IPS-18a (cell line): ENCODE measurements around the gene FGF14.

Experiments used
- H3K27ac ChIP-seq: one replicate; pipeline ENCODE4 v1.5.1; 2013; ENCODE audit warnings: low read length
- H3K27me3 ChIP-seq: one replicate; pipeline ENCODE4 v1.6.1; 2013; ENCODE audit warnings: mild to moderate bottlenecking, low read length; ENCODE audit not compliant: control insufficient read depth, insufficient read depth
- H3K36me3 ChIP-seq: one replicate; pipeline ENCODE4 v1.6.1; 2013; ENCODE audit warnings: low read depth, low read length; ENCODE audit not compliant: control insufficient read depth
- H3K4me1 ChIP-seq: one replicate; pipeline ENCODE4 v1.6.1; 2013; ENCODE audit warnings: low read depth, low read length; ENCODE audit not compliant: control insufficient read depth
- H3K4me3 ChIP-seq: one replicate; pipeline ENCODE4 v1.5.1; 2013; ENCODE audit warnings: low read length
- H3K9ac ChIP-seq: one replicate; pipeline ENCODE4 v1.6.1; 2013; ENCODE audit warnings: mild to moderate bottlenecking, low read length, moderate library complexity
- H3K9me3 ChIP-seq: one replicate; pipeline ENCODE4 v1.6.1; 2013; ENCODE audit warnings: low read depth, low read length; ENCODE audit not compliant: control insufficient read depth

Gene FGF14

GRCh38 chr13:102302534-102302933 lies 99.3 kb downstream of the FGF14 start:
- no peaks in the 10 kb centered on the region for H3K36me3 ChIP-seq
- no peak overlapping the region for H3K4me3 ChIP-seq
- no peak overlapping the region for H3K9ac ChIP-seq
- H3K27ac ChIP-seq: no peak overlapping the region
- no peaks in the 10 kb centered on the region for H3K4me1 ChIP-seq
- H3K27me3 ChIP-seq: no peaks in the 10 kb centered on the region
- no peaks in the 10 kb centered on the region for H3K9me3 ChIP-seq

- H3K27me3 ChIP-seq: no peaks in the 10 kb centered on the region
- no peaks in the 10 kb centered on the region for H3K4me1 ChIP-seq
- no peak overlapping the region for H3K4me3 ChIP-seq
- H3K9me3 ChIP-seq: no peaks in the 10 kb centered on the region
- no peak overlapping the region for H3K9ac ChIP-seq
- H3K27ac ChIP-seq: no peak overlapping the region
- no peaks in the 10 kb centered on the region for H3K36me3 ChIP-seq
Observed at GRCh38 chr13:102300379-102300778, 101.5 kb downstream of the FGF14 start.

GRCh38 chr13:102299366-102299765 lies 102.5 kb downstream of the FGF14 start:
- Histone ChIP-seq H3K27me3 (no peaks in the 10 kb centered on the region), H3K9me3 (no peaks in the 10 kb centered on the region), H3K36me3 (no peaks in the 10 kb centered on the region), H3K27ac (no peak overlapping the region), H3K9ac (no peak overlapping the region), H3K4me3 (no peak overlapping the region), H3K4me1 (no peaks in the 10 kb centered on the region)

GRCh38 chr13:102298051-102298450 lies 103.8 kb downstream of the FGF14 start:
- H3K4me3 ChIP-seq: no peak overlapping the region
- H3K9ac ChIP-seq: no peak overlapping the region
- no peaks in the 10 kb centered on the region for H3K4me1 ChIP-seq
- H3K9me3 ChIP-seq: no peaks in the 10 kb centered on the region
- no peaks in the 10 kb centered on the region for H3K36me3 ChIP-seq
- no peaks in the 10 kb centered on the region for H3K27me3 ChIP-seq
- no peak overlapping the region for H3K27ac ChIP-seq

- Histone ChIP-seq H3K27ac (no peak overlapping the region), H3K36me3 (no peaks in the 10 kb centered on the region), H3K27me3 (no peaks in the 10 kb centered on the region), H3K9ac (no peak overlapping the region), H3K9me3 (no peaks in the 10 kb centered on the region), H3K4me3 (no peak overlapping the region), H3K4me1 (no peaks in the 10 kb centered on the region)
Observed at GRCh38 chr13:102295316-102296048, 106.4 kb downstream of the FGF14 start.

- no peaks in the 10 kb centered on the region for H3K9me3 ChIP-seq
- H3K27me3 ChIP-seq: no peaks in the 10 kb centered on the region
- no peak overlapping the region for H3K9ac ChIP-seq
- no peaks in the 10 kb centered on the region for H3K36me3 ChIP-seq
- no peak overlapping the region for H3K27ac ChIP-seq
- no peak overlapping the region for H3K4me3 ChIP-seq
- no peaks in the 10 kb centered on the region for H3K4me1 ChIP-seq
Observed at GRCh38 chr13:102294407-102295018, 107.3 kb downstream of the FGF14 start.

GRCh38 chr13:102293723-102294122 lies 108.1 kb downstream of the FGF14 start:
- H3K36me3 ChIP-seq: no peaks in the 10 kb centered on the region

GRCh38 chr13:102291587-102292218 lies 110.1 kb downstream of the FGF14 start:
- H3K27ac ChIP-seq: no peak overlapping the region
- H3K4me3 ChIP-seq: no peak overlapping the region
- no peaks in the 10 kb centered on the region for H3K36me3 ChIP-seq
- H3K9me3 ChIP-seq: no peaks in the 10 kb centered on the region
- no peaks in the 10 kb centered on the region for H3K4me1 ChIP-seq
- H3K27me3 ChIP-seq: no peaks in the 10 kb centered on the region
- H3K9ac ChIP-seq: no peak overlapping the region

More at GRCh38 chr13:102293723-102294122, 108.1 kb downstream of the FGF14 start:
- H3K27ac ChIP-seq: no peak overlapping the region
- no peaks in the 10 kb centered on the region for H3K27me3 ChIP-seq
- H3K9me3 ChIP-seq: no peaks in the 10 kb centered on the region
- H3K9ac ChIP-seq: no peak overlapping the region
- no peaks in the 10 kb centered on the region for H3K4me1 ChIP-seq
- H3K4me3 ChIP-seq: no peak overlapping the region

GRCh38 chr13:102289606-102290005 lies 112.2 kb downstream of the FGF14 start:
- Histone ChIP-seq H3K4me3 (no peak overlapping the region), H3K36me3 (no peaks in the 10 kb centered on the region), H3K4me1 (no peaks in the 10 kb centered on the region), H3K9ac (no peak overlapping the region), H3K27ac (no peak overlapping the region), H3K9me3 (no peaks in the 10 kb centered on the region), H3K27me3 (no peaks in the 10 kb centered on the region)

GRCh38 chr13:102286326-102286725 lies 115.5 kb downstream of the FGF14 start:
- Histone ChIP-seq H3K4me3 (no peak overlapping the region), H3K27ac (no peak overlapping the region)

GRCh38 chr13:102280366-102280765 lies 121.5 kb downstream of the FGF14 start:
- H3K27me3 ChIP-seq: no peaks in the 10 kb centered on the region
- H3K4me1 ChIP-seq: no peaks in the 10 kb centered on the region
- no peak overlapping the region for H3K9ac ChIP-seq
- no peak overlapping the region for H3K27ac ChIP-seq
- no peaks in the 10 kb centered on the region for H3K36me3 ChIP-seq
- H3K9me3 ChIP-seq: no peaks in the 10 kb centered on the region
- H3K4me3 ChIP-seq: no peak overlapping the region

More at GRCh38 chr13:102286326-102286725, 115.5 kb downstream of the FGF14 start:
- Histone ChIP-seq H3K9ac (no peak overlapping the region), H3K27me3 (no peaks in the 10 kb centered on the region), H3K36me3 (no peaks in the 10 kb centered on the region), H3K9me3 (no peaks in the 10 kb centered on the region), H3K4me1 (no peaks in the 10 kb centered on the region)
